22Rv1 (cell line): ENCODE results near the gene COPS7A.

ENCODE experiments used
- ZFX ChIP-seq: fragments of 450-650 bp; IDR thresholded peaks from 2 replicates; pipeline ENCODE4 v1.6.1; 2017; ENCODE audit warnings: antibody characterized with exemption, borderline replicate concordance
- TF ChIP-seq, protein P1 (sequence below): fragments of 450-650 bp; IDR thresholded peaks from 2 replicates; pipeline ENCODE4 v1.5.1; 2017; ENCODE audit warnings: mild to moderate bottlenecking

DNA sequence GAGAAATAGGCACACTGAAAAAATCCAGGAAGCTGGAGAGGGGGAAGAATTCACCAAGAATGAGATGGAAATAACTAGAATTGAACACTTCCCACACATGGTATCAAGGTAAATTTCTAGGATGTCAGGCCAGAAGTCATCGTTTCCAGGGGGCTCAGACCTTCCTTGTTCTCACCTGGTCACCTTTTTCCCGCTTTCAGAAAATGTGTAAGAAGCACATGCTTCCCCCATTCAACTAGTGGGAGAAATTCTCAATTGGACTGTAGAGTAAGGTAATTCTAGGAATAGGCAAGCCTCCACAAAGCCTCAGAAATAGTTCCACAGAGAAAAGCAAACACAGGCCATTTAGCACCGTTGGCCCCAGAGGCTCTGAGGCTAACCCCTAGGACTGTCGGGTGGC is 39.5 kb downstream of the COPS7A start:
- TF ChIP-seq, protein P1, sequence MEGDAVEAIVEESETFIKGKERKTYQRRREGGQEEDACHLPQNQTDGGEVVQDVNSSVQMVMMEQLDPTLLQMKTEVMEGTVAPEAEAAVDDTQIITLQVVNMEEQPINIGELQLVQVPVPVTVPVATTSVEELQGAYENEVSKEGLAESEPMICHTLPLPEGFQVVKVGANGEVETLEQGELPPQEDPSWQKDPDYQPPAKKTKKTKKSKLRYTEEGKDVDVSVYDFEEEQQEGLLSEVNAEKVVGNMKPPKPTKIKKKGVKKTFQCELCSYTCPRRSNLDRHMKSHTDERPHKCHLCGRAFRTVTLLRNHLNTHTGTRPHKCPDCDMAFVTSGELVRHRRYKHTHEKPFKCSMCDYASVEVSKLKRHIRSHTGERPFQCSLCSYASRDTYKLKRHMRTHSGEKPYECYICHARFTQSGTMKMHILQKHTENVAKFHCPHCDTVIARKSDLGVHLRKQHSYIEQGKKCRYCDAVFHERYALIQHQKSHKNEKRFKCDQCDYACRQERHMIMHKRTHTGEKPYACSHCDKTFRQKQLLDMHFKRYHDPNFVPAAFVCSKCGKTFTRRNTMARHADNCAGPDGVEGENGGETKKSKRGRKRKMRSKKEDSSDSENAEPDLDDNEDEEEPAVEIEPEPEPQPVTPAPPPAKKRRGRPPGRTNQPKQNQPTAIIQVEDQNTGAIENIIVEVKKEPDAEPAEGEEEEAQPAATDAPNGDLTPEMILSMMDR = no peak
- no peak for TF ChIP-seq ZFX
